ENCODE data around the gene UTP18. TPM values are rescaled to one million over a fixed set of nuclear protein-coding genes. Genes with fewer than 3 reads are reported as not detected.

Gene UTP18
- total and polyA plus RNA-seq, 9 of the 15 experiments (the other 6 are each of a cell fraction or from before 2014, with no cell fraction given): 31.1 to 99.2 (median 66.7) TPM

- TF ChIP-seq ATF6 (CRISPR knock-in tag; IDR thresholded peaks at IDR 0.05): no peak; the same call in 1 of the 2 replicates
- TF ChIP-seq TGIF2 (CRISPR knock-in tag; IDR thresholded peaks at IDR 0.05): no peak
- no peak for TF ChIP-seq KAT2B (IDR thresholded peaks at IDR 0.05; ENCODE audit: low read depth, low read length)
- TF ChIP-seq E2F3 (CRISPR knock-in tag; IDR thresholded peaks at IDR 0.05): no peak
- TF ChIP-seq, protein P1, sequence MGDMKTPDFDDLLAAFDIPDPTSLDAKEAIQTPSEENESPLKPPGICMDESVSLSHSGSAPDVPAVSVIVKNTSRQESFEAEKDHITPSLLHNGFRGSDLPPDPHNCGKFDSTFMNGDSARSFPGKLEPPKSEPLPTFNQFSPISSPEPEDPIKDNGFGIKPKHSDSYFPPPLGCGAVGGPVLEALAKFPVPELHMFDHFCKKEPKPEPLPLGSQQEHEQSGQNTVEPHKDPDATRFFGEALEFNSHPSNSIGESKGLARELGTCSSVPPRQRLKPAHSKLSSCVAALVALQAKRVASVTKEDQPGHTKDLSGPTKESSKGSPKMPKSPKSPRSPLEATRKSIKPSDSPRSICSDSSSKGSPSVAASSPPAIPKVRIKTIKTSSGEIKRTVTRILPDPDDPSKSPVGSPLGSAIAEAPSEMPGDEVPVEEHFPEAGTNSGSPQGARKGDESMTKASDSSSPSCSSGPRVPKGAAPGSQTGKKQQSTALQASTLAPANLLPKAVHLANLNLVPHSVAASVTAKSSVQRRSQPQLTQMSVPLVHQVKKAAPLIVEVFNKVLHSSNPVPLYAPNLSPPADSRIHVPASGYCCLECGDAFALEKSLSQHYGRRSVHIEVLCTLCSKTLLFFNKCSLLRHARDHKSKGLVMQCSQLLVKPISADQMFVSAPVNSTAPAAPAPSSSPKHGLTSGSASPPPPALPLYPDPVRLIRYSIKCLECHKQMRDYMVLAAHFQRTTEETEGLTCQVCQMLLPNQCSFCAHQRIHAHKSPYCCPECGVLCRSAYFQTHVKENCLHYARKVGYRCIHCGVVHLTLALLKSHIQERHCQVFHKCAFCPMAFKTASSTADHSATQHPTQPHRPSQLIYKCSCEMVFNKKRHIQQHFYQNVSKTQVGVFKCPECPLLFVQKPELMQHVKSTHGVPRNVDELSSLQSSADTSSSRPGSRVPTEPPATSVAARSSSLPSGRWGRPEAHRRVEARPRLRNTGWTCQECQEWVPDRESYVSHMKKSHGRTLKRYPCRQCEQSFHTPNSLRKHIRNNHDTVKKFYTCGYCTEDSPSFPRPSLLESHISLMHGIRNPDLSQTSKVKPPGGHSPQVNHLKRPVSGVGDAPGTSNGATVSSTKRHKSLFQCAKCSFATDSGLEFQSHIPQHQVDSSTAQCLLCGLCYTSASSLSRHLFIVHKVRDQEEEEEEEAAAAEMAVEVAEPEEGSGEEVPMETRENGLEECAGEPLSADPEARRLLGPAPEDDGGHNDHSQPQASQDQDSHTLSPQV (IDR thresholded peaks at IDR 0.05): peak; percentile 70; the same call in 1 of the 2 replicates
- TF ChIP-seq MTA3 (IDR thresholded peaks at IDR 0.05; ENCODE audit: borderline replicate concordance): peak; percentile 15; the same call in 1 of the 2 replicates
- TF ChIP-seq, protein P2, sequence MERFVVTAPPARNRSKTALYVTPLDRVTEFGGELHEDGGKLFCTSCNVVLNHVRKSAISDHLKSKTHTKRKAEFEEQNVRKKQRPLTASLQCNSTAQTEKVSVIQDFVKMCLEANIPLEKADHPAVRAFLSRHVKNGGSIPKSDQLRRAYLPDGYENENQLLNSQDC (CRISPR knock-in tag; IDR thresholded peaks at IDR 0.05): no peak; the same call in 1 of the 2 replicates
- TF ChIP-seq PML (IDR thresholded peaks at IDR 0.05; ENCODE audit: low read length): peak; percentile 49; the same call in 1 of the 2 replicates
- peak; percentile 79 for TF ChIP-seq PHF20 (IDR thresholded peaks at IDR 0.05; ENCODE audit: partially characterized antibody)
- TF ChIP-seq, protein P3, sequence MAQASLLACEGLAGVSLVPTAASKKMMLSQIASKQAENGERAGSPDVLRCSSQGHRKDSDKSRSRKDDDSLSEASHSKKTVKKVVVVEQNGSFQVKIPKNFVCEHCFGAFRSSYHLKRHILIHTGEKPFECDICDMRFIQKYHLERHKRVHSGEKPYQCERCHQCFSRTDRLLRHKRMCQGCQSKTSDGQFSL (CRISPR knock-in tag; IDR thresholded peaks at IDR 0.05): 0 out of 2 replicates have a peak, but pooled peaks have one; percentile 35
- TF ChIP-seq, protein P3 (tag; IDR thresholded peaks at IDR 0.05): no peak
- peak; percentile 96 to 98 for TF ChIP-seq MAZ (CRISPR knock-in tag; conservative IDR thresholded peaks at IDR 0.05 in 1 of 2, IDR thresholded peaks at IDR 0.05 in 1 of 2)
- no peak for TF ChIP-seq ZNF76 (CRISPR knock-in tag; IDR thresholded peaks at IDR 0.05; ENCODE audit: borderline replicate concordance)
- no peak for TF ChIP-seq ZNF277 (CRISPR knock-in tag; IDR thresholded peaks at IDR 0.05; ENCODE audit: borderline replicate concordance)
- TF ChIP-seq DACH1 (IDR thresholded peaks at IDR 0.05; ENCODE audit: partially characterized antibody): no peak
Observed at GRCh38 chr17:51260237-51261023, at the start of gene UTP18 (continued).
